OCI-LY1 (cell line): ENCODE results near the gene KDM5C.

Experiments used
- CTCF ChIP-seq: fragments of 200-600 bp; sonication (generic), shearing (Covaris generic); IDR thresholded peaks from 2 replicates; pipeline ENCODE4 v1.5.1; 2017; ENCODE audit warnings: mild to moderate bottlenecking, antibody characterized with exemption, low read length, moderate library complexity, mixed read lengths
- EZH2 ChIP-seq: fragments of 200-600 bp; sonication (generic), shearing (Covaris generic); IDR thresholded peaks from 2 replicates; pipeline ENCODE4 v1.8.0; 2017; ENCODE audit warnings: borderline replicate concordance, mixed run types, mild to moderate bottlenecking, antibody characterized with exemption, low read length, moderate library complexity, mixed read lengths

- TF ChIP-seq CTCF, result no peak
- TF ChIP-seq EZH2, result no peak
Measured at GRCh38 chrX:53249408-53250042, 24.5 kb upstream of the KDM5C start.
